CD4-positive, alpha-beta T cell treated with Interleukin-17A for 4 hours (primary cell): ENCODE data around the gene EYA2.
"Not testable (repeated sequence)": the region's sequence is repeated elsewhere in the genome, so short reads cannot be mapped to it uniquely, and the experiment has no call there.

Experiments
- DNase-seq: peaks from one replicate; pipeline ENCODE4 v3.0.0-alpha.2; 2020; ENCODE audit warnings: mixed read lengths

Gene EYA2, protein sequence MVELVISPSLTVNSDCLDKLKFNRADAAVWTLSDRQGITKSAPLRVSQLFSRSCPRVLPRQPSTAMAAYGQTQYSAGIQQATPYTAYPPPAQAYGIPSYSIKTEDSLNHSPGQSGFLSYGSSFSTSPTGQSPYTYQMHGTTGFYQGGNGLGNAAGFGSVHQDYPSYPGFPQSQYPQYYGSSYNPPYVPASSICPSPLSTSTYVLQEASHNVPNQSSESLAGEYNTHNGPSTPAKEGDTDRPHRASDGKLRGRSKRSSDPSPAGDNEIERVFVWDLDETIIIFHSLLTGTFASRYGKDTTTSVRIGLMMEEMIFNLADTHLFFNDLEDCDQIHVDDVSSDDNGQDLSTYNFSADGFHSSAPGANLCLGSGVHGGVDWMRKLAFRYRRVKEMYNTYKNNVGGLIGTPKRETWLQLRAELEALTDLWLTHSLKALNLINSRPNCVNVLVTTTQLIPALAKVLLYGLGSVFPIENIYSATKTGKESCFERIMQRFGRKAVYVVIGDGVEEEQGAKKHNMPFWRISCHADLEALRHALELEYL

DNA sequence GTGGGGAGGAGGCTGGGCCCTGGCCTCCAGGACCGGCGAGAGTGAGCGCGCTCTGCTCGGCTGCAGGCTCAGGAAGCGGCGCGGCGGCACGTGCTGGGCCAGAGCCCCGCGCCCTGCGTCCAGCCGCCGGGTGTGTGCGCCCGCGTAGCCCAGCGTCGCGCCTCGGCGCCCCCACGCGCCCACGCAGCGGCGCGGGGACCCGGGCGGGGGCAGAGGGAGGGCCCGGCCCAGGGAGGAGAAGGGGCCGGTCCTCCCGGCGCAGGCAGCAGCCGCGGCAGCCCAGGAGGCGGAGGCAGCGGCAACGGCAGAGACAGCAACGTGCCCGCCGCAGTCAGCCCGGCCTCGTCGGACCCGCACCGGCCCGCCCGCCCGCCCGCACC, at the start of gene EYA2:
Gene EYA2 (plus strand): TSS at position 265 of the 380 bp plus-strand sequence. CDS start 95,168 bp downstream, outside the sequence.
- DNase-seq, result no peak

DNA sequence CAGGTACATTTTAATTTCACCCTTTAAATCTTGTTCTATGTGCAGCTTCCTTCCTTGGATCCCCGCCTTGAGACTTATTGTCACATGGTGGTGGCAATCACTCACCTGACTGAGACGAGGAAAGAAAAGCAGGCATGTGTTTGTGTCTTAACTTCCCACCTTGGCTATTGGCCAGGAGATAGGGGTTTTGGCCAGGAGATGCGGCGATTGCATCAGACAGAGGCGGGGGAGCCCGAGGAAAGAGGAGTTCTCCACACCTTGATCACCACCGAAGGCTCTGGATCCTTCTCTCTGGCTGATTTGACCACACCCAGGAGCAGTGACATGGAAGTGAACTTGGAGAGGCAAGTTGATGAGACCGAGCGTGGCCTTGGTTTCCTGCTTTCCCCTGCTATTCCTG, 49.7 kb upstream of the EYA2 start:
- no peak for DNase-seq

DNA sequence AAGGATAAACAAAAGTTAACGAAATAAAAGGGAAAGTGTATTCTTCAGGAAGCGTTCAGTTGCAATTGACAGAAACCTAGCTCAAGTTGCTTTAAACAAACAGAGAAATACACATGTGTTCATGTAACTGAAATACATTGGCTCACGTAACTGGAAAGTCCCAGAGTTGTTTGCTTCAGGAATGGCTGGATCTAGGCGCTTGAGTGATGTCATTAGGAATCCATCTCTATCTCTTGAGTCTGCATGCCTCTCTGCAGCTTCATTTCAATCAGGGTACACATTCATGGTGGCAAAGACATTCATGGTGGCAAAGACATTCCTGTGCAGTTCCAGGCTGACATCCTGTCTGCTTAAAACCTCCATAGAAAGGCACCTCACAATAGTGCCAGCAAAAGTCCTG, 45.4 kb upstream of the EYA2 start:
- no peak for DNase-seq

DNA sequence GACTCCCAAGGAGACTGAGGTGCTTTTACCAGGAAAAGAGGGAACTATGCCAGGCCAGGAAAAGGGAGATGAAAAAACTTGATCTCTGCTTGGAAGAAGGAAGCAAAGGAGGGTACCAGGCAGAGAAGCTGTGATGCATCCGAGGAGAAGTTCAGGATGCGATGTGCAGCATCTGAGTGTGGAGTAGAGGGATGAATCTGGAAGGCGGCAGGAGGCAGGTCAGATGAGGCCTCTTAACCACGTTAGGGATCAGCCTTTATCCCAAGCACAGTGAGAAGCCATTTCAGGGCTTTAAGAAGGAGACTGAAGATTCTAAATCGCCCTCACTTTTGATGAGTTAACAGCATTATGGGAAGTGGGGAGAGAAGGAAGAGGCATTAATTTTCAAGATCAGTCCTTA, 44.9 kb upstream of the EYA2 start:
- no peak for DNase-seq

DNA sequence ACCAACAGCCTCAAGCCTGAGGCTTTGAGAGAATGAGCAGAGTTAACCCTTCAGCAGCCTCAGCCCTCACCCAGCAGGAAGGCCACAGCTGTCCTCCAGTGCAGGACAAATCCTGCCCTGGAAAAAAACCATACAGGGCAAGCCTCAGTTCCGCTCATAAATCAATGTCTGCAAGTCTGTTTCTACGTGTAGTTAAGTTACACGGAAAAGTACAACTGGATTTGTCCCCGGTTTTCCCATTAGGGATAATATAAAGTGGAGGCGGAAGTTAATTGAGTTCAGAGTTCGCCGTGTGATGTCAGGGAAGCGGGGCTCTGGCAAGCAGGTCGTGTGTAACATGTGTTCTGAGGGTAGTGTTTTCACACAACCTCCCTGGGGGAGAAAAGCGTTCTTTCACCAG, 44.2 kb upstream of the EYA2 start:
- DNase-seq, result no peak

DNA sequence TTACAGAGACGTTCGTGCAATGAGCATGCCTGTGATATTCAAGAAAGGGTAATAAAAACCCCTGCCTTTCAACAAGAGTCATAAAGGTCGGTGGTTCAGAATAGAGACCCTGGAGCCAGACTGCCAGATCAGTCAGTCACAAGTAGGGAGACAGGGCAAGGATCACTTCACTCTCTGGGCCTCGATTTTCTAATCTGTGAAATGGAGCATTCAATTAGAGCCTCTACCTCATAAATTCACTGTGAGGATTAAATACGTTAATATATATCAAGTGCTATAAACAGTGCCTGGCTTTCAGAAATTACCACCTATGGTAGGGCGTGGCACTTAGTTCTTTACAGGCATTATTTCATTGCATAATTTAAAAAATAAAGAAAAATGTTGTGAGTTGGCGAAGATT, 43.7 kb upstream of the EYA2 start:
- DNase-seq, result no peak

DNA sequence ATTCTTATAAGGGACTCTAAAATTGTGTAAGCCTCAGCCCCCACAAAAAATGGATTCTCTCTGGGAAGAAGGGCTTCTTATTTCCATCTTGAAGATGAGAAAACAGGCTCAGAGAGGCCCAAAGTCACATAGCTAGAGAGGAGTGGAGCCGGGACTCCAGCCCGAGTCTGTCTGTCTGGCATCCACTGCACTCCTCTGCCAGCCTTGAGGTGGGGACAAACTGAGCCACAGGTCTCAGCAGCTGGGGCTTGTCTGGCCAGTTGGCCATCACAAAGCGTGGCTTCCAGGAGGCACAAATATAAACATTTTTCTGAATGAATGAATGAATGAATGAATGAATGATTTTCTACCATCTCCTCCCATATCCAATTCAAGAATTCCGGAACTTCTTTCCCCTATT, 42.9 kb upstream of the EYA2 start:
- DNase-seq, result no peak

DNA sequence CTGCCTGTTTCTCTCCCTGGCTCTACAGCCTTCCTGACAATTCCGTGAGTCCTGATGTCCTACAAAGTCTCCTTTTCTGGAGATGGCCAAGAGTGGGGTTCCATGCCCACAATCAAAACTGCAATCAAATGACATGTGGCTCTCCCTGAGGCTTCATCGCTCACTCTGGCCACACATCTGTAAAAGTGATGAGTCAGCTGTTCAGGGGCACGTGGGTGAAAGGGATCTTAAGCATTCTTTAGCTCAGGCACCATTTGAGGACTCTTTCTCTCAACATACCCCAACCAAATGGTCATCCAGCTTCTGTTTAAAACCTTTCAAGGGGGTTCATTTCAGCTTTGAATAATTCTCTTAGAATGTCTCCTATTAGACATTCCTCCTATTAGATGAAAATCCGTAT, 42.3 kb upstream of the EYA2 start:
- DNase-seq, result no peak

DNA sequence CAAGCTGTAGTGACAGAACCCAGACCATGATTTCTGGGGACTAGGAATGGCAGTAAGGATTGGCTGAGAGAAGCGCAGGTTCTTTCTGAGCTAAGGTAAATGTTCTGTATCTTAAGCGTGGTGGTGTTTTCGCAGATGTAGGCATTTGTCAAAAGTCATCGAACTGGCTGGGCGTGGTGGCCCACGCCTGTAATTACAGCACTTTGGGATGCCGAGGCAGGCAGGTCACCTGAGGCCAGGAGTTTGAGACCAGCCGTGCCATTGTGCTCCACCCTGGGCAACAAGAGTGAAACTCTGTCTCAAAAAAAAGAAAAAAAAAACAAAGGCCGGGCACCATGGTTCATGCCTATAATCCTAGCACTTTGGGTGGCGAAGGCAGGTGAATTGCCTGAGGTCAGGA, 40.7 kb upstream of the EYA2 start:
- DNase-seq, result no peak

DNA sequence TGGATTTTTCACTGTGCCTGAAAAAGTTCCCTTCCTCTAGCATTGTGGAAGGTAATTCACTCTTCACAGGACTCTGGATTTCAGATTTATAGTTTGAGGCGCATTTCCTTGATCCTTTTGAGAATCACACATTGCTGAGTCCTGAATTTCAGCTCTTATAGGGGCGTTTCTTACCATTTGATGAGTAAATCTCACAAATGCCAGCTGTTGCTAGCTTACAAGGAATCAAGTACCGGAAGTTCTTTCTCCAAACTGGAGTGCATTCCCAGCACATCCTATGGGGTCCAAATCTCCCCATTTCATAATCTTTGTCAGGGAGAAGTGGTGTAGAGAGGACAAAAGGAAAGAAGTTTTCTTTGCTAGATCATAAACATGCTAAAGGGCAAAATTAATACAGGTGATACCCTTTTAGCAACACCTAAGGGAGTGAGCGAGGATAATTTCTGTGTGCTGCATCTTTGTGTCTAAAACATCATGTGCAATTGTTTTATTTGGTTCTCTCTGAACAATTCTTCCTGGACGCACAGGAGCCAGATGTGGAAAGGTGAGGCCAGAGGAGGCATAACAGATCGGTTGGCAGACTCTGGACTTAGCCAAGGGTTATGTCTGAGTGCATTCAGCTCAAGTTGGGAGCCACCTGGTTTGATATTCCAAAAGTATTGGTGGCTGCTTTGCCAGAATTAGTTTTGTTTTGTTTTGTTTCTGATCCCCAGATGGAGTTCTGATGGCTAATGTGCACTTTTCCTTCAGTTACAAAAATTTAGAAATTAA, 37.4 kb upstream of the EYA2 start:
- DNase-seq, result no peak

DNA sequence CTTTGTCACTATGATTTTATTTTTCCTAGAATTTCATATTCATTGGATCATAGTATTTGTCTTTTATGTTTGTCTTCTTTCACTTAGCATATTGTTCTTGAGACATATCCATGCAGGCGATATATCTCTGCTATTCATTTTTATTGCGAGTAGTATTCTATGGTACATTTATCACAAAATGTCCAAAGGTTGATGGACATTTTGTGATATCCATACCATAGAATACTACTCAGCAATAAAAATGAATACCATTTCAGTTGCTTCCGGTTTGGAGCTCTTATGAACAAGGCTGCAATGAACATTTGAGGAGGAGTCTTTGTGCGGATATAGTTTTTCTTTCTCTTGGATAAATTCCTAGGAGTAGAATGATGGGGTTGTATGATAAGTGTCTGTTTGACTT, 28.8 kb upstream of the EYA2 start:
- no peak for DNase-seq

DNA sequence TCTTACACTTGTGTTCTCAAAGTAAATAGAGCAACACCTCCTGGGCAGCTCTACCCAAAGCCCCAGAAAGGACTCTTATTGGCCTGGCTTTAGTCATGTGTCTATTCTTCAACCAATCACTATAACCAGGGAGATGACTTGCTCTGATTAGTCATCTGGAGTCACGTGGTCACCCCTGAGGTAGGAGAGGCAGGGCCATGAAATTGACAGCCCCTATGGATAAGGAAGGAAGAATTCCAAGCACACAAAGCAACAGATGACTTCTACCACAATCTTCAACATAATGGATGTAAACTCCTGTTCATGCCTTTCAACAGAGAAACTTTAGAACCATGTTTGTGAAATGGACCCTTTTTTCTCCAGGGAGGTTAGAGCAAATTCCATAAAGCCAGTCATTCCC, 24.6 kb upstream of the EYA2 start:
- no peak for DNase-seq

DNA sequence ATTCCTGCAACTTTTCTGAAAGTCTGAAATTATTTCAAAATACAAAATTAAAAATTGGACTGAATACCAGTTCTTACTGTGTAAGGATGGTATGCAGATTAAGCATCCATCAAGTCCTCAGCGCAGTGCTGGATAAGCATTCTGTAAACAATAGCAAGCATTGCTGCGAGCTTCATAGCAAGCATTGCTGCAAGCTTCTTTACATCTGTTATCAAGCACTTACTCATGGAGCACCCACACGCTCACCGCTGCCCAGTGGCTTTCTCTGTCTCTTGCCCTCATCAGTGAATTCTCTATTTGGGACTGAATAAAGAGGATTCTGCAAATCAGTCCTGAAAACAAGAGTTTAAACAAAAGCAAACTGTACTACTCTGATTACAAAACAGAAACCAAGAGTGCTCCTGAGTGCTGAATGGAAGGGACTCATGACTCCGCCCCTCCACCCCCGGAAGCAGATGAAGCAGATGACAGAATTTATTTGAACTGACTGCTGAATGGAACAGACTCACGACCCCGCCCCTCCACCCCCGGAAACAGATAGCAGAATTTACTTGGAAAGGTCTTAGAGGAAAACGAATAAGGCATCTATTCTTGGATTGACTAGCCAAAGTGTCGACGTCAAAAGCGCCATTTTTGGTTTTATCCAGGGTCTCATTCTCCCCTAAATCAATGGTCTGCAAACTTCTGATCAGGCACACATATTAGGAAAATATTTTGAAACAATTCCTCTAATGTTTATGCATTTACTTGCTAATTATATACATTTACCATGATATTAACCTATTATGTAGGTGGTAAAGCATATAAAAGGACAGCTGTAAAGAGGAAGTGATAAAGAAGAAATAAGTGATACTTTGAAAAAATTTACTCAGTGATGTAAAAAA, 22.1 kb upstream of the EYA2 start:
- no peak for DNase-seq

DNA sequence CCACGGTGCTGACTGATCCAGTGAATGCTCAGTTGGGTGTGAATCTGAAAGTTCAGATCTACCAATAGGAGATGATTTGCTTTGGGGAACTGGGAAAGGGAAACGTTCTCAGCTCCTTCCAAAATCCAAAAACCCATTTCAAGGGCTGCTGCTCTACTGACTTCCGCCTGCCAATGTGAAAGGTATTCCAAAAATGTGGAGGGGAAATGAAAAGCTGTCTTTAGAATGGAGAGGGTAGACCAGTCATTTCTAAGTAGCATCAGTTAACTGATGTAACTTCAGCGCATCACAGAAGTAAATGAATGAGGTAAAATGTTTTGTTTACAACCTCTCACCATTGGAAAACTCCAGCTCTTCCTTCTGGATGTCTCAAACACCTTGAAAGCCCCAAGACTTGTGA, 19.6 kb upstream of the EYA2 start:
- DNase-seq, result no peak

DNA sequence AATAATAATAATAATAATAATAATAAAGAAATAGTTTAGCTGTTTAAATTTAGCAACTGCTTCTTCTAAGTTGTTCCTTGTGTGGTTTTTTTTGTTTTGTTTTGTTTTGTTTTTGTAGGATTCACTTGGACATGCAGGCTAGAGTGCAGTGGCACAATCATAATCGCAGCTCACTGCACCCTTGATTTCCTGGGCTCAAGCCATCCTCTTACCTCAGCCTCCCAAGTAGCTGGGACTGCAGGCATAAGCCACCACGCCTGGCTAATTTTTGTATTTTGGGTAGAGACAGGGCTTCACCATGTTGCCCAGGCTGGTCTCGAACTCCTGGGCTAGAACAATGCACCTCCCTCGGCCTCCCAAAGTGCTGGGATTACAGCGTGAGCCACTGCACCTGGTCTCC, 15.3 kb upstream of the EYA2 start:
- DNase-seq, result no peak

DNA sequence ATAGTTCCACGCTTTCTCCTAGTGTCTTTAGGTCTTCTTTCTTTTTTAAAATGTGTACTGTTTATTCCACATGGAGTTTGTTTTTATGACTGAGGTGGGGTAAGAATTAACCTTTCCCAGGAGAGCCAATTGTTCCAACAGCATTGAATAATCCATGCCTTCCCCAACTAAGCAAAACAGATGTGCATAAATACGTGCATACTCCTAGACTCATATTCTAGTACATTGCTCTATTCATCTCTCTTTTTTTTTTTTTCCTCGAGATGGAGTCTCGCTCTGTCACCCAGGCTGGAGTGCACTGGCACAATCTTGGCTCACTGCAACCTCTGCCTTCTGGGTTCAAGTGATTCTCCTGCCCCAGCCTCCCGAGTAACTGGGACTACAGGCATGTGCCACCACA, 14.7 kb upstream of the EYA2 start:
- DNase-seq, result not testable (repeated sequence)

DNA sequence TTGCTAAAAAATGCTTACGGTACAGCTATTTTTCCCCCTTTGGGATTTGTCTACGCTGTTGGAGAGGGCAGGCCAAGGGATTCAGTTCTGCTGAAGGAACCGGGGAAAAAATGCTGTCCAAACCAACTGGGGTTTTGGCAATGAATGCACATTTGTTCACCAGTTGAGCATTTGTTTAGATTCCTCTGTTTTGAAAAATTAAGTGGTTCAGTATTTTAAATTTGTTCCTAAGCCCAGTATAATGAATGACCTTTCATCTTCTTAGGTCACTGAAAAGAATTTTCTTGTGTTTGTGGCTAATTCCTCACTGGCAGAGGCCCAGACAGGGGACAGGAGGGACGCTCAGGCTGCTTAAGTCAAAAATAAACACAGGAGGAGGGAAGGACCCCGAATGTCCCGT, 10.8 kb upstream of the EYA2 start:
- no peak for DNase-seq

DNA sequence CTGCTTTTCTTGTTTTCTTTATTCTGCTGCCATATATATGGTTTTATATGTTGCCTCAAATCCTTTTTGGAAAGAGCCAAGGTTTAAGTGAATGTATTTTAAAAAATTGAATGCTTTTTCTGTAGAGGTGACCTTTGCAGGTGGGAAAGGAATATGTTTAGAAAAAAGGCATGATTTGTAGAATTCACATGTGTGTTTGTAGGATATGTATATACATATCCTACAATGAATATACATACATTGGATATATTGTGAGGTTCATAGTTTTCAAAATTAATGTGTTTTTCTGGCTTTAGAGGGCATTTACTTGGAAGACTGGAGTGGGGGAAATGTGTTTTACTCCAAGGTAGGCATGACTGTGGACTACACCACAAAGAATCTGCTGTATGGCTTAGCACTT, 4.0 kb upstream of the EYA2 start:
- DNase-seq, result no peak

DNA sequence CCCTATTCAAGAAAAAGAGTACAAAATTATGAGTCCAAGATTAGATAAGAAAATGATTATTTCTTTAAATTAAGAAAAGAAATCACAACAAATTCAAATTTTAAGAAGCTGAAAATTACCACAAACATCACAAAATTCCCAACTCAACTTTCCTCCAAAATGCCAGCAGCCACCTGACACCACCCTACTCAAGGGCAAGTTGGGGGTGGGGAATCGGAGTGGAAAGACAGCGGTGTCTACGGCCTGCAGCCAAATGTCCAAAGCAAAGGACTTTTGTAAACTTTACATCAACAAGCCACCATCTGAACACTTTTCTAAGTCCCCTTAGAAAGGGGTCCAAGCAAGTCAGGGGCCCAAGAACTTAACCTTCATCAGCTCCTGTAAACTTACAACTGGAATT, 1.6 kb upstream of the EYA2 start:
- DNase-seq, result no peak

DNA sequence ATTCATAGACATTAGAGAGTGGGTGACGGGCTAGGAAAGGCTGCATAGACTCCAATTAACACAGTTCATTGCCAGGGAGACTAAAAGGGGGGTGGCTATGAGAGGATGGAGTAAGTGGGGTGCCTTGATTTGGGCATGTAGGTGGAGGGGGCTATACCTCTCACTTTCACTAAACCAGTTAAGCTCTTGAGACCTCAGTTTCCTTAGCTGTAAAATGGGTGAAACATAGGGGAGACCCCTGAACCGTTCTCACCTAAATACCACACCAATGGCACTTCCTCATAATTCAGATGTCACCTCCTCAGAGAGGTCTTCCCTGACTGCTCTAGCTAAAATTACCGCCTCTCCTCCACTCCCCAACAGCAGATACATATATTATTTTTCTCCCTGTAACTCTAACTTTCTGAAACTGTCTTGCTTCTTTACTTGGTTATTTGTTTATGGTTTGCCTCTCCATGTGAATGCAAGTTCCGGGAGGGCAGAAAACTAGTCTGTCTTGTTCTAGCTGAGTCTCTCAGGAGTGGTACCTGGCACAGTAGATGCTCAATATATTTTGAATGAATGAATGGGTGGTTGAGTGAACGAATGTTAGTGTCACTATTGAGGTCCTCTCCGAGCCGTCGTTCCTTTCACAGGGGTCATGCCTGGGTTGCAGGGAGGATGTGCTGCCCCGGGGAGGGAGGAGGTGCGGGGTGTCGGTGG, 615 bp upstream of the EYA2 start:
- no peak for DNase-seq

DNA sequence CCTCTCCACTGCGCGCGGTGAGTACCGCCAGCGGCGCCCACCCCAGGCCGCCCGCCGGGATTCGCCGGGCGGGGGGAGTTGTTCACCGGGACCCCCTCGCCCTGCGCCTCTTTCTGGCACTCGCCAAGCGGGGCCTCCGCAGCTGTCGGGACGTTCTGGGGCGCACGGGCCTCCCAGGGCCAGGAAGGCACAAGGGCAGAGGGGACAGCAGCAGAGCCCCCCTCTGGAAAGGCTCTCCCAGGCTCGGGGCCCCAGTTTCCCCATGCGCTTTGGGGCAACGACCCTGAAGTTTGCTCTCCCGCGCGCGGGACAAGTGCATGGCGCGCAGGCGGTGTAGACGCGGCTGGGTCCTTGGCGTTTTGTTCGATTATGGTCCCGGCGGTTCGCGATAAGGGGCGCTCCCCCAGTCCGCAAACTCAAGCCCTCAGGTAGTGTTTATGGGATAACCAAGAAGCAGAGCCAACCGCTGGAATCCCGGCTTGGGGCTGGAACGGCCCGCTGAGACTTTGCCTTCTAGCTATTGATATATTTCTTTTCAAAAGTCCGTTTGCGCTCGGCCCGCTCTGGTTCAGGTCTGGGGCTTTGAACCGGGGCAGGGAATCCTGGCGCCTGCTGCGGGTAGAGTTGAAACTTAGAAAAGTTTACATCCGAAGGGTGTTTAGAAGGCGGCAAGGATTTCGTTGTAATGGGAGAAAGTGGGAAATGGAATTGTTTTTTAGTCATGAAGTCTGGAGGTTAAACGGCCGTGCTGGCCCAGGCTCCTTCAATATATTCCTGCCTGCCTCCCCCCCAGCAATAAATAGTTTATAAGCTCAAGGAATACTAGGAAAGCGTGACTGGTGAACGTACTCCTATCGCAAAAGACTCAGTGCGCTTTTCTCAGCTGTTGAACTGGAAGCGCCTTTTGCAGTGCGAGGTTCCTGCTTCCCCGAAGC, 595 bp downstream of the EYA2 start:
- DNase-seq, result no peak

DNA sequence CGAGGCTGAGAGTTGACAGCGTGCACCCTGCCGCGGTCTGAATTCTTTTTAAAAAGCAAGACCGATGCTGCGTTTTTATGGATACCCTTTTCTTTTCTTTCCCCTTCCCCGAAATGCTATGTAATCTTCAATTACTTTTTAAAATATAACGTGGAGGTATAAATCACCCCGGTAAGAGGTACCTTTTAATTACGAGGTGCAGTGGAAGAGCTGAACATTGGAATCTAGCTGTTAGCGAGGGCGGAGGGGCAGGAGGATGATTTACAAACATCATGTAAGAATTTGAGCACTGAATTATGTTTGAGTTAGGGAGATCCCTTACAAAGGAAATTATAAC, 1.2 kb downstream of the EYA2 start:
- DNase-seq, result no peak
